Kidney glomerular epithelial cell (primary cell): ENCODE results near the gene NHSL1.

ENCODE experiments used
- DNase-seq: peaks from one replicate; lab custom pipeline; 2025; lab: John Stamatoyannopoulos, UW

The NHSL1 gene

GRCh38 chr6:138456401-138456790 is 42.9 kb downstream of the NHSL1 start:
- no peak for DNase-seq

- DNase-seq = peak; percentile 91
Observed at GRCh38 chr6:138455746-138456400, 43.4 kb downstream of the NHSL1 start.

- DNase-seq = no peak
Observed at GRCh38 chr6:138454981-138455706, 44.1 kb downstream of the NHSL1 start.

GRCh38 chr6:138451043-138451442 is 48.3 kb downstream of the NHSL1 start:
- no peak for DNase-seq

- no peak for DNase-seq
Observed at GRCh38 chr6:138450445-138450844, 48.8 kb downstream of the NHSL1 start.

- no peak for DNase-seq
Observed at GRCh38 chr6:138446821-138447220, 52.5 kb downstream of the NHSL1 start.

GRCh38 chr6:138443979-138444378 is 55.3 kb downstream of the NHSL1 start:
- no peak for DNase-seq

GRCh38 chr6:138442663-138443062 is 56.6 kb downstream of the NHSL1 start:
- DNase-seq = no peak

GRCh38 chr6:138441965-138442364 is 57.3 kb downstream of the NHSL1 start:
- DNase-seq = no peak

- DNase-seq = no peak
Observed at GRCh38 chr6:138440758-138441357, 58.4 kb downstream of the NHSL1 start.

- no peak for DNase-seq
Observed at GRCh38 chr6:138440296-138440695, 59.0 kb downstream of the NHSL1 start.

GRCh38 chr6:138439546-138439945 is 59.7 kb downstream of the NHSL1 start:
- DNase-seq = no peak

GRCh38 chr6:138434925-138435324 is 64.4 kb downstream of the NHSL1 start:
- no peak for DNase-seq

- no peak for DNase-seq
Observed at GRCh38 chr6:138434096-138434495, 65.2 kb downstream of the NHSL1 start.

GRCh38 chr6:138432063-138432356 is 67.3 kb downstream of the NHSL1 start:
- DNase-seq = no peak

- DNase-seq = no peak
Observed at GRCh38 chr6:138431256-138432062, 67.8 kb downstream of the NHSL1 start.

GRCh38 chr6:138430361-138431145 is 68.7 kb downstream of the NHSL1 start:
- no peak for DNase-seq

GRCh38 chr6:138429761-138430160 is 69.5 kb downstream of the NHSL1 start:
- no peak for DNase-seq

- DNase-seq = peak; percentile 45
Observed at GRCh38 chr6:138428944-138429598, 70.2 kb downstream of the NHSL1 start.

- no peak for DNase-seq
Observed at GRCh38 chr6:138427701-138428100, 71.6 kb downstream of the NHSL1 start.

- no peak for DNase-seq
Observed at GRCh38 chr6:138426500-138427123, 72.7 kb downstream of the NHSL1 start.
